ENCODE measurements around the gene ENOX1.
"Not testable (repeated sequence)": the region's sequence is repeated elsewhere in the genome, so short reads cannot be mapped to it uniquely, and the experiment has no call there.

ENOX1 gene

DNA sequence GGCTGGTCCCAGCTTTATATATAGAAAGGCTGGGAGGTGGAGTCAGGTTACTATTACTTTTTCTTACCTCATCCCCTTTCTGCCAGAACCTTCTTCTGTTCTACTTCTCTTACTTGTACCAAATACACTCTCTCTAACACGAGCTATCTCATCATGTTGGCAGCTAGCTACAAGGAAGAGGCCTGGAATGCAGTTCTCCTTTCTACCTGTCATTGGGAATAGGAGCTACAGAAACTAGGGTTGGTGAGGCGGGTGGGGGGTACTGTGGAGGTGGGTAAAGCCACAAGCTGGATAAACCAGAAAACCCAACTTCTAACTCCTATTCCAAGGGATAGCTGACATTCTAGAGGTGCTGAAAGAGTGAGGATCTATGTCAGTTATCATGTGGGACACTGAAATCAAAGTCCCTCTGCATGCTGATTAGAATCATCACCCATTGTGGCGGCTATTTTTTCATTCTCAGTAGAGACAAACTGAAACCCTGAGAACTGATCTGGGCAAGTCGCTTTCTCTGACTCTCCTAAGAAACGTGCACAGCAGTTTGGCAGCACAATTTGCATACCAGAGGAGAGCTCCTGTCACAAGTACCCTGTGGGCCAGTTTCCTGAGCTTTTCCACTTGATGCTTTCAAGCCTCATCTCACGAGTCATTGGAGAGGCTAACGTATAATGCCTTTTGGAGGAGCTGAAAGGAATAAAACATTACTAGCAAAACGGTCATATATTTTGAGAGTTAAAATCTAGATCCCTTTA lies 358.1 kb downstream of the ENOX1 start:
- TF ChIP-seq, protein P1, sequence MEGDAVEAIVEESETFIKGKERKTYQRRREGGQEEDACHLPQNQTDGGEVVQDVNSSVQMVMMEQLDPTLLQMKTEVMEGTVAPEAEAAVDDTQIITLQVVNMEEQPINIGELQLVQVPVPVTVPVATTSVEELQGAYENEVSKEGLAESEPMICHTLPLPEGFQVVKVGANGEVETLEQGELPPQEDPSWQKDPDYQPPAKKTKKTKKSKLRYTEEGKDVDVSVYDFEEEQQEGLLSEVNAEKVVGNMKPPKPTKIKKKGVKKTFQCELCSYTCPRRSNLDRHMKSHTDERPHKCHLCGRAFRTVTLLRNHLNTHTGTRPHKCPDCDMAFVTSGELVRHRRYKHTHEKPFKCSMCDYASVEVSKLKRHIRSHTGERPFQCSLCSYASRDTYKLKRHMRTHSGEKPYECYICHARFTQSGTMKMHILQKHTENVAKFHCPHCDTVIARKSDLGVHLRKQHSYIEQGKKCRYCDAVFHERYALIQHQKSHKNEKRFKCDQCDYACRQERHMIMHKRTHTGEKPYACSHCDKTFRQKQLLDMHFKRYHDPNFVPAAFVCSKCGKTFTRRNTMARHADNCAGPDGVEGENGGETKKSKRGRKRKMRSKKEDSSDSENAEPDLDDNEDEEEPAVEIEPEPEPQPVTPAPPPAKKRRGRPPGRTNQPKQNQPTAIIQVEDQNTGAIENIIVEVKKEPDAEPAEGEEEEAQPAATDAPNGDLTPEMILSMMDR (conservative IDR thresholded peaks at IDR 0.05; ENCODE audit: low read depth, low read length) = no peak
- DNase-seq (ENCODE audit: low read depth) = no peak
- H3K4me3 ChIP-seq (ENCODE audit: low read length) = no peak overlapping the region

DNA sequence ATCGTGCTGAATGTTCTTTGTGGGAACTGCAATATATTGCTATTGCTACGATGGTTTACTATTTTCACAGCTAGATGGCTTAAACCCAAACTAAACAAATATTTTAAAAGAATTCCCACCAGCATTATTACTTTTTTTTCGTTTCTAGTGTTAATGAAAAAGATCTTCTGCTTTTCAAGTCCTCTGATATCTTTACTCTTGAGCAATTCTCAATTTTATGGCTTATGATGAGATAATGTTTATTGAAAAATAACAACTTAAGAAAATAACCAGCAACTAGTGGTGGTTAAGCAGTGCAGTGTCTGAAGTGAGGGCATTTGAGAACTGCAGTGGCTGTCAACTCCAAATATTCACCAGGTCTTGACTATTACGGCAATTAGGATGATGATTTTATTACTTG lies 360.4 kb downstream of the ENOX1 start:
- DNase-seq (ENCODE audit: low read depth) = no peak
- TF ChIP-seq, protein P1 (conservative IDR thresholded peaks at IDR 0.05; ENCODE audit: low read depth, low read length) = no peak
- H3K4me3 ChIP-seq (ENCODE audit: low read length) = no peak overlapping the region

DNA sequence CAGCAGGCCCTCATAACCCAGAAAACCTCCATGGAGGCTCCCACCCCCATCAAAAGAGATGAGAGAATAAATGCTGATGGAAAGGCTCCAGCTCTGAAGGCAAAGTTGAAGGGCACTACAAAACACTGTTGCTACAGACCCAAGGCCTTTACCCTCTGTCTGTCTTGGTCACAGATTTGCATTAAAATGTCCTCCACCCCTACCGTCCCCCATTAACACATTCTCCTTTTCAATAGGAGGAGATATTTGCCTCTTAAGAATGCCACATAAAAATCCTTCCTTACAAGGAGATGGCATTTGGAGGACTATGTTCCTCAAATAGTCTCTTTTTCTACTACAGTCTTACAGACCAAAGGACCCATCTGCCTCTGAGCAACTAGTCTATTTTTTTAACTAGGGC lies 361.5 kb downstream of the ENOX1 start:
- no peak for DNase-seq (ENCODE audit: low read depth)
- TF ChIP-seq, protein P1 (conservative IDR thresholded peaks at IDR 0.05; ENCODE audit: low read depth, low read length) = no peak
- H3K4me3 ChIP-seq (ENCODE audit: low read length) = no peak overlapping the region

DNA sequence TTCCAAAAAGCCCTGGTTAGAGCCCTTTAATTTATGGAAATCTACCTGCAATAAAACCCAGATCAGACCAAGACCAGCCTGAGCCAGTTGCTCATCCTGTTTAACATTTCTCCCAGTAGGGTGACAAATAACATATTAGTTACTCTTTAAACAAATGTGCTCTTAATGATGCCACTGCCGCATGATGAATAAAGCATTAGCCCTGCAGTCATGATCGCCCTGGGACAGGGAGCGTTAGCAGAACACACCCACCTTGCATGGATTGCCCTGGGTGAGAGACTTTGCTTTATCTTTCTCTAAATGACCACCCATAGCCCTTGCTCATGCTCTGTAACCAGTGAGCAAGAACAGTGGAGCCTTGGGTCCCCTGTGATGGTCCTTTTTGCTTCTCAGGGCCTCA lies 362.4 kb downstream of the ENOX1 start:
- DNase-seq (ENCODE audit: low read depth) = no peak
- TF ChIP-seq, protein P1 (conservative IDR thresholded peaks at IDR 0.05; ENCODE audit: low read depth, low read length) = no peak
- no peak overlapping the region for H3K4me3 ChIP-seq (ENCODE audit: low read length)

DNA sequence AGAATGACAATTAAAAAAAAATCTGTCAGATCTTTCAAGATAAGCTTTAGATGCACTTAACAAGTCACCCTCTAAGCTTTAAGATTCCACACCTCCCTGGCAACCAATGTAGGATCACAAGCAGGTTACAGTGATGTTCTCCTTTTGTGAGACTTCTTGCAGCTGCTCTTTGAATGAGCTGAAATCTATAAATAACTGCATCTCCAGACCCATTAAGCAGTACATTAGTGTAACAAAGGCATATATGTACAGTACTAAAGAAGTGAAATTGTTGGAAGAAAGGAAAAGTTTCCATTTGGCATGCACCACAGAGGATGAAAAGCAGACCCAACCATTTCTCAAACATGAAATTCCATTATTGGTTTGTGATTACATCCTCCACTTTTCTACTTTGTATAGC lies 364.7 kb downstream of the ENOX1 start:
- no peak for DNase-seq (ENCODE audit: low read depth)
- TF ChIP-seq, protein P1 (conservative IDR thresholded peaks at IDR 0.05; ENCODE audit: low read depth, low read length) = no peak
- no peak overlapping the region for H3K4me3 ChIP-seq (ENCODE audit: low read length)

DNA sequence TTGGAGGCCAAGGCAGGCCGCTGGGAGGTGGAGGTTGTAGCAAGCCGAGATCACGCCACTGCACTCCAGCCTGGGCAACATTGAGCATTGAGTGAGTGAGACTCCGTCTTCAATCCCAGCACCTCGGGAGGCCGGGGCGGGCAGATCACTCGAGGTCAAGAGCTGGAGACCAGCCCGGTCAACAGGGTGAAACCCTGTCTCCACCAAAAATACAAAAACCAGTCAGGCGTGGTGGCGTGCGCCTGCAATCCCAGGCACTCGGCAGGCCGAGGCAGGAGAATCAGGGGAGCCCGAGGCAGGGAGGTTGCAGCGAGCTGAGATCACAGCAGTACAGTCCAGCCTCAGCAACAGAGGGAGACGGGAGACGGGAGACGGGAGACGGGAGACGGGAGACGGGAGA lies 369.9 kb downstream of the ENOX1 start:
- not testable (repeated sequence) for H3K4me3 ChIP-seq (ENCODE audit: low read length); DNase-seq (ENCODE audit: low read depth)

DNA sequence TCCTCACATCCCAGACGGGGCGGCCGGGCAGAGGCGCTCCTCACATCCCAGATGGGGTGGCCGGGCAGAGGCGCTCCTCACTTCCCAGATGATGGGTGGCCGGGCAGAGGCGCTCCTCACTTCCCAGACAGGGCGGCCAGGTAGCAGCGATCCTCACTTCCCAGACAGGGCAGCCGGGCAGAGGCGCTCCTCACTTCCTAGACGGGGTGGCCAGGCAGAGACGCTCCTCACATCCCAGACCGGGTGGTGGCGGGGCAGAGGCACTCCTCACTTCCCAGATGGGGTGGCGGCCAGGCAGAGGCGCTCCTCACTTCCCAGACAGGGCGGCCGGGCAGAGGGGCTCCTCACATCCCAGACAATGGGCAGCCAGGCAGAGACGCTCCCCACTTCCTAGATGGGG lies 370.4 kb downstream of the ENOX1 start:
- not testable (repeated sequence) for H3K4me3 ChIP-seq (ENCODE audit: low read length); DNase-seq (ENCODE audit: low read depth)

DNA sequence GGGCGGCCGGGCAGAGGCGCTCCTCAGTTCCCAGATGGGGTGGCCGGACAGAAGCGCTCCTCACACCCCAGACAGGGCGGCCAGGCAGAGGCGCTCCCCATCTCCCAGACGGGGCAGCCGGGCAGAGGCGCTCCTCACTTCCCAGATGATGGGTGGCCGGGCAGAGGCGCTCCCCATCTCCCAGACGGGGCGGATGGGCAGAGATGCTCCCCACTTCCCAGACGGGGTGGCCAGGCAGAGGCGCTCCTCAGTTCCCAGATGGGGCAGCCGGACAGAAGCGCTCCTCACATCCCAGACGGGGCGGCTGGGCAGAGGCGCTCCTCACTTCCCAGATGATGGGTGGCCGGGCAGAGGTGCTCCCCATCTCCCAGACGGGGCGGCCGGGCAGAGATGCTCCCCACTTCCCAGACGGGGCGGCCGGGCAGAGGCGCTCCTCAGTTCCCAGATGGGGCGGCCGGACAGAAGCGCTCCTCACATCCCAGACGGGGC lies 370.8 kb downstream of the ENOX1 start:
- not testable (repeated sequence) for H3K4me3 ChIP-seq (ENCODE audit: low read length); DNase-seq (ENCODE audit: low read depth)

DNA sequence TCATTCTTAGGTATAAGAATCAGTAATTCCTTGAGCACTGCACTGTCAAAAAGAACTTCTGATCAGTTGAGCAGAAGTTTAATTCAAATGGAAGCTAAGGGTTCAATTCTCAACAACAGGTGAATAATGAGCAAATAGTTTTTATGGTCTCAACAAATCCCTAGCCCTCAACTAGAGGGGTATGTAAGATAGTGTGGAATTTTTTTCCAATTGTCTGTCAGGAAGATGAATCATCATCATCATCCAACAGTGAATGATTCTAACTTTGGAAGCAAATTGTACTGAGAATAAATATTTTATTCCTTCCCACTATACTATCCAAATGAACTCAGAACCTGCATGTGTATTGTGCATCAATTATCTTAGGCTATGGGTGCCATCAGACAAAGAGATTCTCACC lies 372.7 kb downstream of the ENOX1 start:
- no peak overlapping the region for H3K4me3 ChIP-seq (ENCODE audit: low read length)
- DNase-seq (ENCODE audit: low read depth) = no peak
- TF ChIP-seq, protein P1 (conservative IDR thresholded peaks at IDR 0.05; ENCODE audit: low read depth, low read length) = no peak
